HepG2 (cell line): Measurements from ENCODE around the gene KANK4. TPM values are rescaled to one million over a fixed set of nuclear protein-coding genes. Genes with fewer than 3 reads are reported as not detected.
A peak's percentile ranks its signal among the peaks of the same experiment; 100 is the strongest.

Experiments used
- ATF7 ChIP-seq, 2 experiments: fragments of 450-650 bp in 1 of 2; sonication (generic) in 1 of 2; formaldehyde crosslinking in 1 of 2; IDR thresholded peaks; 2 replicates each; pipeline versions ENCODE4 v1.4.0 to v1.6.1; 2016 to 2020; ENCODE audit warnings: antibody characterized with exemption in 1 of 2, mild to moderate bottlenecking in 1 of 2, missing genetic modification reagents in 1 of 2
- FOXK1 ChIP-seq: sonication (generic); formaldehyde crosslinking; IDR thresholded peaks from 2 replicates; pipeline ENCODE4 v1.4.0; 2020; ENCODE audit warnings: low read depth, missing genetic modification reagents, borderline replicate concordance
- NFE2 ChIP-seq: sonication (generic); formaldehyde crosslinking; IDR thresholded peaks from 2 replicates; pipeline ENCODE4 v1.4.0; 2020; ENCODE audit warnings: missing genetic modification reagents
- NR1H2 ChIP-seq: sonication (generic); formaldehyde crosslinking; IDR thresholded peaks from 2 replicates; pipeline ENCODE4 v1.8.1; 2022; ENCODE audit warnings: low read depth, missing genetic modification reagents, borderline replicate concordance
- PHF8 ChIP-seq: sonication (generic); formaldehyde crosslinking; IDR thresholded peaks from 2 replicates; pipeline ENCODE4 v1.5.0; 2020; ENCODE audit warnings: missing genetic modification reagents
- POLR2AphosphoS2 ChIP-seq: IDR thresholded peaks from 2 replicates; pipeline ENCODE4 v1.6.1; 2011; ENCODE audit warnings: low read depth, low read length, improper control_type of control experiment
- SALL2 ChIP-seq: sonication (generic); formaldehyde crosslinking; IDR thresholded peaks from 2 replicates; pipeline ENCODE4 v1.8.1; 2023; ENCODE audit warnings: mild to moderate bottlenecking, missing genetic modification reagents, inconsistent platforms
- SOX6 ChIP-seq, 2 experiments: fragments of 450-650 bp in 1 of 2; sonication (generic) in 1 of 2; formaldehyde crosslinking in 1 of 2; IDR thresholded peaks; 2 replicates each; pipeline versions ENCODE4 v1.4.0 to v1.6.1; 2017 to 2020; ENCODE audit warnings: antibody characterized with exemption in 1 of 2, mild to moderate bottlenecking in 1 of 2, missing genetic modification reagents in 1 of 2
- SYNCRIP ChIP-seq: fragments of 200-400 bp; formaldehyde crosslinking; IDR thresholded peaks from 2 replicates; pipeline ENCODE4 v1.6.1; 2018; ENCODE audit warnings: mild to moderate bottlenecking, low read depth, low read length; ENCODE audit not compliant: insufficient read depth
- TCF7 ChIP-seq: sonication (generic); IDR thresholded peaks from 2 replicates; pipeline ENCODE4 v1.6.1; 2016; ENCODE audit warnings: antibody characterized with exemption, low read depth
- ZBTB26 ChIP-seq: IDR thresholded peaks from 2 replicates; pipeline ENCODE4 v1.6.1; 2016; ENCODE audit warnings: missing compliant biosample characterization, missing genetic modification reagents, borderline replicate concordance
- ZBTB39 ChIP-seq: sonication (generic); formaldehyde crosslinking; IDR thresholded peaks from 2 replicates; pipeline ENCODE4 v1.5.0; 2020; ENCODE audit warnings: missing genetic modification reagents
- ZNF407 ChIP-seq: sonication (generic); formaldehyde crosslinking; IDR thresholded peaks from one replicate; pipeline ENCODE4 v1.5.1; 2020; ENCODE audit warnings: mild to moderate bottlenecking, missing genetic modification reagents; ENCODE audit errors: not compliant biosample characterization
- ZNF549 ChIP-seq: sonication (generic); formaldehyde crosslinking; IDR thresholded peaks from 2 replicates; pipeline ENCODE4 v1.5.0; 2020; ENCODE audit warnings: missing genetic modification reagents
- ZNF598 ChIP-seq: sonication (generic); formaldehyde crosslinking; IDR thresholded peaks from 2 replicates; pipeline ENCODE4 v1.5.1; 2020; ENCODE audit warnings: mild to moderate bottlenecking, missing genetic modification reagents, borderline replicate concordance
- ZNF678 ChIP-seq: sonication (generic); formaldehyde crosslinking; IDR thresholded peaks from 2 replicates; pipeline ENCODE4 v1.4.0; 2020; ENCODE audit warnings: mild to moderate bottlenecking, missing genetic modification reagents
- ZNF7 ChIP-seq: IDR thresholded peaks from 2 replicates; pipeline ENCODE4 v1.6.1; 2016; ENCODE audit warnings: missing biosample characterization, missing genetic modification reagents
- ZNF879 ChIP-seq: sonication (generic); formaldehyde crosslinking; IDR thresholded peaks from 2 replicates; pipeline ENCODE4 v1.8.1; 2023; ENCODE audit warnings: missing genetic modification reagents
- polyA plus RNA-seq, 8 experiments: library from polyadenylated mRNA; depleted of rRNA in 3 of 8; stranded (reverse) in 7 of 8; unstranded in 1 of 8; fragments of >200 nt; fragmentation: Illumina TruSeq in 4 of 8; extraction: Trizol in 4 of 8; gene quantifications; 2 replicates each; pipeline versions ENCODE4 v1.2.1 to v1.2.3, GENCODE V29; 2011 to 2016; ENCODE audit warnings: low read depth in 4 of 8, missing spikeins in 1 of 8, mixed read lengths in 1 of 8; ENCODE audit not compliant: insufficient read depth in 1 of 8
- total RNA-seq, 5 experiments: library from RNA; depleted of rRNA; stranded (reverse); fragments of >200 nt; fragmentation: Illumina TruSeq; extraction: Trizol; gene quantifications; 2 replicates each; pipeline ENCODE4 v1.2.3, GENCODE V29; 2016; ENCODE audit warnings: low read depth in 1 of 5

KANK4 gene
- total and polyA plus RNA-seq, 2 of the 13 experiments (the other 11 are each of a cell fraction or from before 2014, with no cell fraction given): 16.1 to 25.7 TPM

GRCh38 chr1:62241371-62242131, 77.7 kb downstream of the KANK4 start (continued):
- TF ChIP-seq ZNF678 (CRISPR knock-in tag) (no peak), ZNF7 (no peak), FOXK1 (peak; percentile 64; the same call in 1 of the 2 replicates), ZNF879 (CRISPR knock-in tag) (no peak), NFE2 (CRISPR knock-in tag) (no peak), ZBTB39 (CRISPR knock-in tag) (no peak), SYNCRIP (no peak), SALL2 (CRISPR knock-in tag) (no peak), NR1H2 (CRISPR knock-in tag) (no peak), PHF8 (CRISPR knock-in tag) (peak; percentile 27; the same call in 1 of the 2 replicates), TCF7 (peak; percentile 43; the same call in 1 of the 2 replicates), ATF7 (IDR thresholded peaks at IDR 0.05) (no peak), ATF7 (CRISPR knock-in tag; IDR thresholded peaks at IDR 0.05) (no peak), ZBTB26 (no peak), ZNF598 (CRISPR knock-in tag) (no peak), ZNF407 (CRISPR knock-in tag) (no peak), POLR2AphosphoS2 (no peak), ZNF549 (CRISPR knock-in tag) (no peak), SOX6 (IDR thresholded peaks at IDR 0.05) (no peak), SOX6 (CRISPR knock-in tag; IDR thresholded peaks at IDR 0.05) (peak; percentile 82)
